Measurements from ENCODE around the gene KCNE3.

DNA sequence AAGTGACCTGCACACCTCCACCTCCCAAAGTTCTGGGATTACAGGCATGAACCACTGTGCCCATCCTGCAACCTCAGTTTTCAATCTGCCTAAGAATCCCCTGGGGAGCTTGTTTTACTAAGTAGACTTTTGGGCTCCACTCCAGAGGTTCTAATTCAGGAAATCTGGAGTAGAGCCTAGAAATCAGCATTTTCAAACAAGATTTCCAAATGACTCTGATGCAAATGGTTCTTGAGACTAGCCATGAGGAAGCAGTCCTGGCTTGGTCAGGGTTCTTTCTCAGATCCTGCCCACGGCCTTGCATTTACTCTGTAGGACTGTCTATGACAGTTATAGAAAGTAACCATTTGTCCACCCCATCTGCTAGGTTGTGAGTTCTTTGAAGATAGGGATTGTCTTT lies 1.6 kb upstream of the KCNE3 start:
- TF ChIP-seq EZH2phosphoT487 (IDR thresholded peaks at IDR 0.05; ENCODE audit: borderline replicate concordance, low read length) = no peak
- TF ChIP-seq, protein P1, sequence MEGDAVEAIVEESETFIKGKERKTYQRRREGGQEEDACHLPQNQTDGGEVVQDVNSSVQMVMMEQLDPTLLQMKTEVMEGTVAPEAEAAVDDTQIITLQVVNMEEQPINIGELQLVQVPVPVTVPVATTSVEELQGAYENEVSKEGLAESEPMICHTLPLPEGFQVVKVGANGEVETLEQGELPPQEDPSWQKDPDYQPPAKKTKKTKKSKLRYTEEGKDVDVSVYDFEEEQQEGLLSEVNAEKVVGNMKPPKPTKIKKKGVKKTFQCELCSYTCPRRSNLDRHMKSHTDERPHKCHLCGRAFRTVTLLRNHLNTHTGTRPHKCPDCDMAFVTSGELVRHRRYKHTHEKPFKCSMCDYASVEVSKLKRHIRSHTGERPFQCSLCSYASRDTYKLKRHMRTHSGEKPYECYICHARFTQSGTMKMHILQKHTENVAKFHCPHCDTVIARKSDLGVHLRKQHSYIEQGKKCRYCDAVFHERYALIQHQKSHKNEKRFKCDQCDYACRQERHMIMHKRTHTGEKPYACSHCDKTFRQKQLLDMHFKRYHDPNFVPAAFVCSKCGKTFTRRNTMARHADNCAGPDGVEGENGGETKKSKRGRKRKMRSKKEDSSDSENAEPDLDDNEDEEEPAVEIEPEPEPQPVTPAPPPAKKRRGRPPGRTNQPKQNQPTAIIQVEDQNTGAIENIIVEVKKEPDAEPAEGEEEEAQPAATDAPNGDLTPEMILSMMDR (conservative IDR thresholded peaks at IDR 0.05; ENCODE audit: low read depth, low read length) = no peak
